H1 (cell line): ENCODE data around the gene RPL7A. TPM values are rescaled to one million over a fixed set of nuclear protein-coding genes. Genes with fewer than 3 reads are reported as not detected.

ENCODE experiments used
- CTCF ChIA-PET: fragments of 300-600 bp; sonication (Branson Sonifier 250); formaldehyde crosslinking; loops from one replicate; lab custom pipeline; 2021; ENCODE audit not compliant: partially characterized antibody; lab: Charles Lee
- POLR2A ChIA-PET: fragments of 300-600 bp; sonication (Branson Sonifier 250); formaldehyde crosslinking; loops from one replicate; lab custom pipeline; 2021; ENCODE audit warnings: inconsistent platforms; ENCODE audit not compliant: partially characterized antibody; lab: Charles Lee
- DNase-seq, 2 experiments: peaks; one replicate each; pipeline versions ENCODE4 v3.0.0 to v3.0.0-alpha.2; 2010 to 2022; ENCODE audit warnings: low spot score in 2 of 2, low read depth in 1 of 2, mixed read lengths in 1 of 2
- FAIRE-seq: peaks from 2 replicates; lab custom pipeline; 2011; peaks lifted over from hg19 to GRCh38; lab: Jason Lieb, UNC
- H2AFZ ChIP-seq: 2 replicates; pipeline ENCODE4 v1.8.1; 2012; ENCODE audit warnings: low read length, inconsistent platforms
- H2AK5ac ChIP-seq: 2 replicates; pipeline ENCODE4 v1.6.1; 2013; ENCODE audit warnings: low read depth, low read length
- H2BK120ac ChIP-seq: replicated peaks from 2 replicates; pipeline ENCODE3; 2013; ENCODE audit warnings: low read depth, low read length, inconsistent platforms
- H2BK12ac ChIP-seq: 2 replicates; pipeline ENCODE4 v1.6.1; 2013; ENCODE audit warnings: low read depth, low read length
- H2BK15ac ChIP-seq: 2 replicates; pipeline ENCODE4 v1.6.1; 2013; ENCODE audit warnings: low read length
- H2BK20ac ChIP-seq: 2 replicates; pipeline ENCODE4 v1.6.1; 2013; ENCODE audit warnings: low read length
- H2BK5ac ChIP-seq: 2 replicates; pipeline ENCODE4 v1.6.1; 2013; ENCODE audit warnings: low read depth, low read length
- H3K14ac ChIP-seq: 2 replicates; pipeline ENCODE4 v1.6.1; 2013; ENCODE audit warnings: inconsistent platforms; ENCODE audit not compliant: insufficient read length
- H3K18ac ChIP-seq: 2 replicates; pipeline ENCODE4 v1.6.1; 2013; ENCODE audit warnings: low read length; ENCODE audit errors: extremely low read depth
- H3K23ac ChIP-seq: 2 replicates; pipeline ENCODE4 v1.6.1; 2013; ENCODE audit warnings: inconsistent platforms; ENCODE audit not compliant: insufficient read length
- H3K23me2 ChIP-seq: 2 replicates; pipeline ENCODE4 v1.6.1; 2013; ENCODE audit warnings: low read depth, low read length
- H3K27ac ChIP-seq: 2 replicates; pipeline ENCODE4 v1.6.1; 2011; ENCODE audit warnings: low read depth, low read length, inconsistent platforms
- H3K27me3 ChIP-seq, 4 experiments: replicated peaks in 1 of 4; 1 replicate in 1 of 4; 2 replicates in 3 of 4; pipeline versions ENCODE4 v1.6.1 to v1.8.1; 2011 to 2013; ENCODE audit warnings: low read length in 3 of 4, mild to moderate bottlenecking in 3 of 4, inconsistent platforms in 2 of 4, mixed read lengths in 2 of 4, moderate library complexity in 1 of 4; ENCODE audit not compliant: control insufficient read depth in 3 of 4, insufficient read depth in 3 of 4; ENCODE audit errors: extremely low read depth in 1 of 4
- H3K36me3 ChIP-seq, 4 experiments: 2 replicates each; pipeline versions ENCODE4 v1.6.1 to v1.8.1; 2011 to 2013; ENCODE audit warnings: mild to moderate bottlenecking in 4 of 4, low read length in 3 of 4, moderate library complexity in 2 of 4, control low read depth in 1 of 4, inconsistent platforms in 1 of 4; ENCODE audit not compliant: insufficient read depth in 4 of 4, control insufficient read depth in 2 of 4
- H3K4ac ChIP-seq: replicated peaks from 2 replicates; pipeline ENCODE3; 2013; ENCODE audit warnings: low read length, low read depth, mixed read lengths, inconsistent platforms; ENCODE audit not compliant: insufficient read length
- H3K4me1 ChIP-seq, 4 experiments: replicated peaks in 1 of 4; 1 replicate in 1 of 4; 2 replicates in 3 of 4; pipeline versions ENCODE4 v1.6.1 to v1.8.1; 2011 to 2013; ENCODE audit warnings: low read length in 3 of 4, inconsistent platforms in 2 of 4, mixed read lengths in 1 of 4; ENCODE audit not compliant: insufficient read depth in 4 of 4, control insufficient read depth in 3 of 4
- H3K4me2 ChIP-seq, 2 experiments: 2 replicates each; pipeline versions ENCODE4 v1.6.1 to v1.8.1; 2011 to 2013; ENCODE audit warnings: low read depth in 2 of 2, low read length in 2 of 2, control low read depth in 1 of 2, inconsistent platforms in 1 of 2, mild to moderate bottlenecking in 1 of 2; ENCODE audit not compliant: insufficient read depth in 1 of 2
- H3K4me3 ChIP-seq, 4 experiments: fragments of 200-600, 300-600 bp in 1 of 4; sonication (generic), shearing (Covaris generic), sonication (Bioruptor Twin) in 1 of 4; 2 replicates each; pipeline versions ENCODE4 v1.5.1 to v1.8.1; 2011 to 2016; ENCODE audit warnings: low read length in 4 of 4, low read depth in 3 of 4, control low read depth in 2 of 4, inconsistent platforms in 2 of 4, mild to moderate bottlenecking in 2 of 4, mixed read lengths in 1 of 4, moderate library complexity in 1 of 4; ENCODE audit not compliant: insufficient read depth in 2 of 4; ENCODE audit errors: extremely low read depth in 1 of 4
- H3K56ac ChIP-seq: replicated peaks from 2 replicates; pipeline ENCODE3; 2013; ENCODE audit warnings: low read depth, mild to moderate bottlenecking, mixed read lengths, low read length, inconsistent platforms; ENCODE audit not compliant: insufficient read length
- H3K79me1 ChIP-seq: 2 replicates; pipeline ENCODE4 v1.6.1; 2013; ENCODE audit warnings: low read depth, low read length, control low read depth
- H3K79me2 ChIP-seq, 2 experiments: 2 replicates each; pipeline versions ENCODE4 v1.6.1 to v1.8.1; 2012 to 2013; ENCODE audit warnings: low read length in 2 of 2, mild to moderate bottlenecking in 2 of 2, inconsistent platforms in 1 of 2; ENCODE audit not compliant: insufficient read depth in 2 of 2, control insufficient read depth in 1 of 2
- H3K9ac ChIP-seq, 4 experiments: replicated peaks in 1 of 4; 1 replicate in 1 of 4; 2 replicates in 3 of 4; pipeline versions ENCODE4 v1.6.1 to v1.8.1; 2011 to 2013; ENCODE audit warnings: low read depth in 3 of 4, low read length in 3 of 4, control low read depth in 2 of 4, mild to moderate bottlenecking in 2 of 4, moderate library complexity in 2 of 4, inconsistent platforms in 1 of 4; ENCODE audit errors: extremely low read depth in 1 of 4
- H3K9me3 ChIP-seq, 2 experiments: 2 replicates each; pipeline versions ENCODE4 v1.6.1 to v1.8.1; 2012 to 2013; ENCODE audit warnings: mild to moderate bottlenecking in 2 of 2, moderate library complexity in 2 of 2, control low read depth in 1 of 2, inconsistent platforms in 1 of 2, low read depth in 1 of 2, low read length in 1 of 2, mixed read lengths in 1 of 2; ENCODE audit not compliant: insufficient read depth in 2 of 2
- H4K20me1 ChIP-seq, 2 experiments: replicated peaks in 1 of 2; 2 replicates each; pipeline versions ENCODE3 to v1.8.1; 2011 to 2013; ENCODE audit warnings: inconsistent platforms in 2 of 2, low read length in 2 of 2, mild to moderate bottlenecking in 1 of 2; ENCODE audit not compliant: insufficient read depth in 2 of 2, control insufficient read depth in 1 of 2
- H4K5ac ChIP-seq: 2 replicates; pipeline ENCODE4 v1.6.1; 2013; ENCODE audit warnings: low read length, low read depth, mixed read lengths, inconsistent platforms; ENCODE audit not compliant: insufficient read length
- H4K8ac ChIP-seq: 2 replicates; pipeline ENCODE4 v1.8.0; 2013; ENCODE audit warnings: mild to moderate bottlenecking, moderate library complexity, low read length, inconsistent platforms; ENCODE audit not compliant: insufficient read depth; ENCODE audit errors: extremely low read depth
- H4K91ac ChIP-seq: replicated peaks from 2 replicates; pipeline ENCODE3; 2013; ENCODE audit warnings: low read length, mixed read lengths, inconsistent platforms; ENCODE audit not compliant: insufficient read length
- HDAC6 ChIP-seq: IDR thresholded peaks from one replicate; pipeline ENCODE4 v1.7.1; 2012; ENCODE audit warnings: low read depth, mild to moderate bottlenecking, inconsistent platforms, low read length, moderate library complexity
- WGBS, 2 experiments: shearing (Covaris generic) in 1 of 2; methylation state at CpG; one replicate each; pipeline versions ENCODE4 v1.1.6 to v1.1.7; 2013 to 2015; ENCODE audit warnings: low lambda C conversion rate in 2 of 2, mixed read lengths in 2 of 2, inconsistent platforms in 1 of 2, low coverage in 1 of 2, missing lambda C conversion rate in 1 of 2; ENCODE audit not compliant: insufficient replicate concordance in 2 of 2, insufficient coverage in 1 of 2, insufficient read length in 1 of 2; ENCODE audit errors: extremely low coverage in 1 of 2, missing lambda C conversion rate in 1 of 2; 5-methylcytosine and 5-hydroxymethylcytosine counted together
- polyA plus RNA-seq, 7 experiments: library from polyadenylated mRNA; depleted of rRNA in 3 of 7; stranded (reverse) in 5 of 7; unstranded in 2 of 7; fragments of >200 nt in 5 of 7; fragments of 200-250 nt in 2 of 7; gene quantifications; 1 replicate in 5 of 7; 2 replicates in 1 of 7; 4 replicates in 1 of 7; pipeline versions ENCODE4 v1.2.1 to v1.2.3, GENCODE V29; 2011 to 2013; ENCODE audit warnings: missing spikeins in 2 of 7, mixed read lengths in 2 of 7
- total RNA-seq: library from RNA; stranded (reverse); fragmentation: NEBNext Ultra II Directional; extraction: Animal tissue kit (Norgen Biotek cat#: 25700); gene quantifications from 2 replicates; pipeline ENCODE4 v1.2.1, GENCODE V29; 2021

The RPL7A gene
- total and polyA plus RNA-seq, 2 of the 8 experiments (the other 6 are each of a cell fraction or from before 2014, with no cell fraction given), result 2,578 to 2,783 TPM

- Histone ChIP-seq H3K14ac (no peak overlapping the region), H2BK5ac (no peak overlapping the region), H3K4me3 (no peak overlapping the region), H4K8ac (no peak overlapping the region), H3K9ac (no peak overlapping the region), H3K4me2 (no peak overlapping the region), H2BK15ac (no peak overlapping the region), H3K23ac (no peak overlapping the region), H3K4ac (no peak overlapping the region), H2BK120ac (no peak overlapping the region), H2BK12ac (no peak overlapping the region), H4K5ac (no peak overlapping the region), H4K91ac (no peak overlapping the region), H3K23me2 (peaks cover 13% of the 10 kb centered on the region; the same call in 1 of the 2 replicates), H3K9me3 (peaks cover 4 to 11% of the 10 kb centered on the region in 2 experiments; a peak in 3 of 4 replicates), H3K79me2 (no peaks in the 10 kb centered on the region), H2BK20ac (no peak overlapping the region), H3K36me3 (no peaks in the 10 kb centered on the region; a peak in 1 of 8 replicates), H3K79me1 (no peaks in the 10 kb centered on the region), H3K56ac (no peak overlapping the region), H3K27me3 (peaks cover 0 to 2% (median 0%) of the 10 kb centered on the region in 4 experiments; a peak in 2 of 7 replicates), H3K4me1 (no peaks in the 10 kb centered on the region; a peak in 1 of 7 replicates), H2AFZ (no peak overlapping the region; the same call in 1 of the 2 replicates), H4K20me1 (peaks cover 0 to 10% of the 10 kb centered on the region in 2 experiments), H3K18ac (no peak overlapping the region), H3K27ac (no peak overlapping the region), H2AK5ac (no peak overlapping the region)
- no peak for TF ChIP-seq HDAC6
- ChIA-PET CTCF (interaction anchor here (1.1 to 4.7 kb wide), 5 partner anchors 9 to 28 kb away, joined by 3 to 52 read pairs (median 5); no protein-coding TSS in a partner anchor), POLR2A (interaction anchor here (0.6 to 2.6 kb wide), 4 partner anchors 9 to 233 kb away, joined by 3 to 11 read pairs (median 6); no protein-coding TSS in a partner anchor)
- 88% methylated on average over 9 of the region's 9 CpGs; no CpG with 5 or more reads in 1 of the 2 experiments for WGBS, 2 experiments
- FAIRE-seq (no peak), DNase-seq (no peak)
These were observed 39.7 kb downstream of the RPL7A start for GRCh38 chr9:133387680-133388079.
